ENCODE data around the gene TMEM161A. TPM values are rescaled to one million over a fixed set of nuclear protein-coding genes. Genes with fewer than 3 reads are reported as not detected.

Gene TMEM161A
- total RNA-seq, 1 donor from 2014 or later: 45.2 TPM

DNA sequence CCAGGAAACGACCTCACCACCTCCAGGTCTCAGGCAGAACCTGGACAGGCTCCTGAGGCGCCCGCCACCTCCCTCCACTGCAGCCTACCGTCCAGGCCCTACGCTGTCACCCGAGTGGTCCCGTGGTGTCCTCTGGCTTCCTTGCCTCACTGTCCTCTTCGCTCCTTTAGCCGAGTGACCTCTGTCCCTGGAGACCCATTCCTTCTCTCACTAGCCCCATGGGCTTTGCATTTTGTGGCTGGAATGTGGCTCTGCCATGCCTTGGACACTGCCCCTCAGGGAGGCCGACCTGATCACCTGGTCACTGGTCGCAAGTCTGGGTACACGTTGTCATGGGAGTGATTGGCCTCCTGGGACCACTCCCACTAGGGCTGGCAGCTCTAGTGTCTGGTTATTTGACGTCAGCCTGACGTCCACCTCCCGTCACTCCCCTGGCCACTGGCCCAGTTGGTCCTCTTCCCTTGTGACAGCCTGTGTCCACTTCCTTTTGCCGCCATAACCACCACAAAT lies 56.6 kb downstream of the TMEM161A start:
- TF ChIP-seq CTCF (conservative IDR thresholded peaks at IDR 0.05): no peak
- no peak for DNase-seq (ENCODE audit: extremely low spot score, unreplicated experiment)
- no peaks in the 10 kb centered on the region for H3K27me3 Mint-ChIP-seq
- H3K36me3 Mint-ChIP-seq: peaks cover 10% of the 10 kb centered on the region
- no peak overlapping the region for H3K4me3 Mint-ChIP-seq
- peaks cover 8% of the 10 kb centered on the region for H3K4me1 Mint-ChIP-seq (ENCODE audit: unreplicated experiment)
- H3K27ac Mint-ChIP-seq: no peak overlapping the region
- H3K9me3 Mint-ChIP-seq: no peaks in the 10 kb centered on the region

GRCh38 chr19:19079571-19079970 lies 58.7 kb downstream of the TMEM161A start:
- Mint-ChIP-seq H3K4me1 (ENCODE audit: unreplicated experiment) (peaks cover 13% of the 10 kb centered on the region), H3K27me3 (no peaks in the 10 kb centered on the region), H3K9me3 (no peaks in the 10 kb centered on the region), H3K36me3 (peaks cover 11% of the 10 kb centered on the region), H3K4me3 (no peak overlapping the region), H3K27ac (no peak overlapping the region)
- no peak for DNase-seq (ENCODE audit: extremely low spot score, unreplicated experiment)
- TF ChIP-seq CTCF (conservative IDR thresholded peaks at IDR 0.05): no peak

DNA sequence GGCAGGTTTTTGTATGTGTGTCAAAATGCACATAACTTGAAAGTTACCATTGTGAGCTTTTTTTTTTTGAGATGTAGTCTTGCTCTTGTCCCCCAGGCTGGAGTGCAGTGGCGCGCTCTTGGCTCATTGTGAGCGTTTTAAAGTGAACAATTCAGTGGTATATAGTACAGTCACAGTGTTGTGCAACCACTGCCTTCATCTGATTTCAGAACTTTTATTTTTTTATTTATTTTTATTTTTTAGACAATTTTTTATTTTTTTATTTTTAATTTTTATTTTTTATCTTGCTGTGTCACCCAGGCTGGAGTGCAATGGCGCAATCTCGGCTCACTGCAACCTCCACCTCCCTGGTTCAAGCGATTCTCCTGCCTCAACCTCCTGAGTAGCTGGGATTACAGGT lies 59.5 kb downstream of the TMEM161A start:
- no peak overlapping the region for H3K4me3 Mint-ChIP-seq
- TF ChIP-seq CTCF (conservative IDR thresholded peaks at IDR 0.05): no peak
- H3K9me3 Mint-ChIP-seq: no peaks in the 10 kb centered on the region
- H3K36me3 Mint-ChIP-seq: peaks cover 14% of the 10 kb centered on the region
- peaks cover 21% of the 10 kb centered on the region for H3K4me1 Mint-ChIP-seq (ENCODE audit: unreplicated experiment)
- H3K27ac Mint-ChIP-seq: no peak overlapping the region
- no peak for DNase-seq (ENCODE audit: extremely low spot score, unreplicated experiment)
- no peaks in the 10 kb centered on the region for H3K27me3 Mint-ChIP-seq

GRCh38 chr19:19077103-19077502 lies 61.2 kb downstream of the TMEM161A start:
- Mint-ChIP-seq H3K27ac (no peak overlapping the region), H3K4me3 (no peak overlapping the region), H3K36me3 (peaks cover 14% of the 10 kb centered on the region), H3K9me3 (no peaks in the 10 kb centered on the region), H3K4me1 (ENCODE audit: unreplicated experiment) (peaks cover 18% of the 10 kb centered on the region), H3K27me3 (no peaks in the 10 kb centered on the region)
- no peak for TF ChIP-seq CTCF (conservative IDR thresholded peaks at IDR 0.05)
- no peak for DNase-seq (ENCODE audit: extremely low spot score, unreplicated experiment)

GRCh38 chr19:19076476-19076875 lies 61.8 kb downstream of the TMEM161A start:
- Mint-ChIP-seq H3K36me3 (peaks cover 14% of the 10 kb centered on the region), H3K27ac (no peak overlapping the region), H3K4me3 (no peak overlapping the region), H3K9me3 (no peaks in the 10 kb centered on the region), H3K4me1 (ENCODE audit: unreplicated experiment) (peaks cover 14% of the 10 kb centered on the region), H3K27me3 (no peaks in the 10 kb centered on the region)
- TF ChIP-seq CTCF (conservative IDR thresholded peaks at IDR 0.05): no peak
- no peak for DNase-seq (ENCODE audit: extremely low spot score, unreplicated experiment)

GRCh38 chr19:19075126-19075525 lies 63.2 kb downstream of the TMEM161A start:
- peaks cover 14% of the 10 kb centered on the region for H3K36me3 Mint-ChIP-seq
- peaks cover 14% of the 10 kb centered on the region for H3K4me1 Mint-ChIP-seq (ENCODE audit: unreplicated experiment)
- no peaks in the 10 kb centered on the region for H3K27me3 Mint-ChIP-seq
- no peak for TF ChIP-seq CTCF (conservative IDR thresholded peaks at IDR 0.05)
- H3K27ac Mint-ChIP-seq: no peak overlapping the region
- DNase-seq (ENCODE audit: extremely low spot score, unreplicated experiment): no peak
- H3K9me3 Mint-ChIP-seq: no peaks in the 10 kb centered on the region
- no peak overlapping the region for H3K4me3 Mint-ChIP-seq
